Activated CD8-positive, alpha-beta memory T cell treated with anti-CD3 and anti-CD28 coated beads for 48 hours (primary cell): ENCODE results near the gene DIAPH2.
"Not testable (repeated sequence)": the region's sequence is repeated elsewhere in the genome, so short reads cannot be mapped to it uniquely, and the experiment has no call there.

ENCODE experiments used
- DNase-seq, 3 experiments: peaks; one replicate each; pipeline ENCODE4 v3.0.0-alpha.2; 2020; ENCODE audit warnings: low read depth in 2 of 3, low spot score in 2 of 3

Gene DIAPH2

DNA sequence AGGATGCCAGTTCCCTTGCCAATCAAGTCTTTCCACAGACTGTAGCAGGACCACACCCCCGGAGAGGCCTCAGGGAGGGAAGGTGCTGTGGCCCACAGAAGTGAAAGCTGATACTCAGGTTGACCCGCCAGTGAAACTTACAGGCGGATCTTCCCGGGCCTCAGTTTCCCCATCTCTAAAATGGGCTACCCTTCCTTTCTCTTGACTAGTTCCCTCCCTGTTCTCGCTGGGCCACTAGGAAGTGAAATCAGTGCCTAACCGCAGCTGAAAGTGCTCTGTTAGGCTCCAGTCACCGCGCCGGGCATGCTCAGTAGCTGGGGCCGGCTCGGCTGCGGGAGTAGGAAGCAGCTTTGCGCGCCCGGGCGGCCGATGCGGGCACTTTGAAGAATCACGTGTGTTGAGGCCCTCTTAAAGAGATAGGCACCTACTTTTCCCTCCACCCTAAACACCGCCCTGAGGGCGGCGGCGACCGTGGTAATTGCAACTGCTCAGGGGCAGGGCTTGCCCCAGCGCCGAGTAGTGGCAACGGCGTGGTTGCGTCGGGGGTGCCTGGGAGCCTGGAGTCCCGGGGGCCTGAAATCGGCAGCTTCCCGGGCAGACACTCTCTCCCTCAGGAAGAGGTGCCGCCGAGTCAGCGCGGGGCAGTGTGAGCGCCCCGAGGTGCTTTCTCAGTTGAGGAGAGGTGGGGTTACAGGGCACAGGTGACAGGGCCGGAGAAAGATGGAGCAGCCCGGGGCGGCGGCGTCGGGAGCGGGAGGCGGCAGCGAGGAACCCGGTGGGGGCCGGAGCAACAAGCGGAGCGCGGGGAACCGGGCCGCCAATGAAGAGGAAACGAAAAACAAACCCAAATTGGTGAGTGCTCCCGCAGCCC lies at the start of gene DIAPH2:
Gene DIAPH2 (plus strand): TSS at position 504 of the 871 bp plus-strand sequence.
- peak; percentile 32 to 45 (median 38) for DNase-seq

GRCh38 chrX:96650023-96650422 lies 34.6 kb upstream of the DIAPH2 start:
- no peak for DNase-seq

- DNase-seq: no peak
Observed at GRCh38 chrX:96655947-96656623, 28.6 kb upstream of the DIAPH2 start.

DNA sequence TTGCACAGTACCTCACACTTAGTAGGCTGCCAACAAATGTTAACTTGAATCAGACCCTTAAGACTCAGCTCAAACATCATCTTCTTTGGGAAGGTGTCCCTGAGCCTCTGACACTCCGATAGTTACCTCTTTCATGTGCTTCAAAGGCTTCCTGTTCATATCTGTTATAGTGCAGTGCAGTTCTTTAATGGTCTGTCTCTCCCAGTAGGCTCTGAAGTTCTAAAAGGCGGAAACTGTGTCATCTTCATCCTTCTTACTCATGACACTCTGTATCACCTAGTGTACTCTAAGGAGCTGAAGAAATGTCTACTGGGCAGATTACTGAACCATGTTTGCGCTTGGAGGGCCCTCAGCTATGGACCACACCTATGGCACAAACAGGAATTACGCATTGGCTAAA lies 2.1 kb upstream of the DIAPH2 start:
- no peak for DNase-seq

- DNase-seq: no peak
Observed at GRCh38 chrX:96683997-96684338, 674 bp upstream of the DIAPH2 start.

- peak; percentile 5 to 10 (median 8) for DNase-seq
Observed at GRCh38 chrX:96685210-96686099, 813 bp downstream of the DIAPH2 start.

DNA sequence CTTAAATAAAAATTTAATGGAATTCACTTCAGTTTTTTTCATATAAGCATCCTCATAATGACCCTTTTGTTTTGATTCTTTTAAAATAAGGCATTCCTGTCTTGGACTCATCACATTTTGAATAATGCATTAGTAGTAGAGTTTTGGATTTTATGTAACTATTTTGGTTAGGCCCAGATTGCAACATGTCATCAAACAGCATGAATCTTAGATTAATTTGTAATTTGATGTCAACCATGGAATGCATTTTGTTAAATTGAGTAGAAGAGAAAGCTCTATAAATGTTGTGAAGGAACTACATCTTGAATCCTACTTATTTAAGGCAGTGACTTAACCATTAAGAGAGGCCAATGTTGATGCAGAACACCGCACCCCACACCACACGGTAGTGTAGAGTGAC lies 3.1 kb downstream of the DIAPH2 start:
- no peak for DNase-seq

DNA sequence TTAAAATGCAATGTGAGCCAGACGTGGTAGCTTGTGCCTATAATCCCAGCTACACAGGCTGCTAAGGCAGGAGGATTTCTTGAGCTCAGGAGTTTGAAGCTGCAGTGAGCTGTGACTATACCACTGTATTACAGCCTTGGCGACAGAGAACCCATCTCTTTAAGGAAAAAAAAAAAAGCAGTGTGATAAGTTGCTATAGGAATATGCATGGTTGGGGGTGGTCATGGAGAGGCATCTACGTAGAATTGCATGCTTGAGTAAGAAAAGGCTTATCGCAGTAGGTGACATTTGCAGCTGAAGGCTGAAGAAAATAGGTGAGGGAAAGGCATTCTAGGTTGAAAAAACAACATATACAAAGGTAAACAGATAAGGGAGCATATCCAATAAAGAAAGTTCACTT lies 4.1 kb downstream of the DIAPH2 start:
- DNase-seq: no peak

- DNase-seq: no peak
Observed at GRCh38 chrX:96689991-96690390, 5.3 kb downstream of the DIAPH2 start.

GRCh38 chrX:96692454-96692853 lies 7.8 kb downstream of the DIAPH2 start:
- DNase-seq: no peak

DNA sequence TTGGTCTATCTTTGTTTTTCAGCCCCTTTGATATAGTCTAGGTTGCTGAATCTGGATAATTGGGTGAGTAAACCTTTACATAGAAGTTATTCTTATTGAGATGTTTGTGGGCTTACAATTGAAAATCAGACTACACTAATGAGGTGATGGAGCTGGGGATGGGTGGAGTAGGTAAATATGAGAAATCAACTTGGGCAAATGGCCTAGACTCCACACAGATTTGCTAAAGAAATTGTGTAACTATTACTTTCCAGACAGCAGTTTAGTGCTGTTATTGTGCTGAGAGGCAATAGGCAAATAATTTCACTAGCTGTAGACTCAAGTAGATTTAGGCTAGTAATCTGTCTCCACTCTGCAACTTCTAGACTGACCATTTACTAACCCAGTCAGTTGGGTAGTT lies 8.2 kb downstream of the DIAPH2 start:
- DNase-seq: no peak

- no peak for DNase-seq
Observed at GRCh38 chrX:96693407-96693806, 8.8 kb downstream of the DIAPH2 start.

DNA sequence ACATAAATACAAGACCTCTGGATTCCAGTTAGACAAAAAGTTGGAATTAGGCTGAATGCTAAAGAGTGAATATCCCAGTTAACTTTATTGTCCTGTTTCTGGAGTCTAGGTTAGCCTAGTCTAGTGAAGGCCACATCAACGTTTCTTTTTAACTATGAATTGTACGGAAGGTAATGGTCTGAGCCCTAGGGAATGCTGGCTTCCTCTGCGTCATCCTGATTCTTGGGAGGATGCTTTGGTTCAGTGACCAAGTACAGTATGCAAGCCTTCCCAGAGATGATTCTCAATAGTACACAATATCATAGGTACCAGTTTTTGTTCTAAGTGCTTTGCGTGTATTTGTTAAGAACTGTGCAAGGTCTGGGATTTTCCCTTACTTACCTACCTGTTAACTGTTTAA lies 11.8 kb downstream of the DIAPH2 start:
- DNase-seq: no peak

DNA sequence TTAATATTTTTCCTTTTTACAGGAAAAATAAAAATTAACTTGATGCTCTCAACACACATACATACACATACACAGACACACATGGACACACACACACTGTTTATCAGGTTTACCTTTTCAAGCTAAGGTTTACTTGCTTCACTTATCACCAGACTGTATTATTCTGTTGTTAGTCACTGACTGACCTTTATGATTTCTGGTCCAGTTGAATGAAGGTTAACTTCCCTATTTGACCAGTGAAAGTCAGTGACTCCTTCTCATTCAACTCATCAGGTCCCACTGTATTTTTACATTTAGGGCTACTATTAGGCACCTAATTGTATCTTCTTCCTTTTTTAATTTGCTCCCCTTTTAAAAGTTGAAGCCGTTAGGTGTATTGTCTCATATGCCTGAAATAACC lies 16.0 kb downstream of the DIAPH2 start:
- DNase-seq: no peak

GRCh38 chrX:96703379-96703778 lies 18.7 kb downstream of the DIAPH2 start:
- DNase-seq: no peak

GRCh38 chrX:96703816-96704215 lies 19.2 kb downstream of the DIAPH2 start:
- no peak for DNase-seq

GRCh38 chrX:96704629-96705028 lies 20.0 kb downstream of the DIAPH2 start:
- DNase-seq: no peak

DNA sequence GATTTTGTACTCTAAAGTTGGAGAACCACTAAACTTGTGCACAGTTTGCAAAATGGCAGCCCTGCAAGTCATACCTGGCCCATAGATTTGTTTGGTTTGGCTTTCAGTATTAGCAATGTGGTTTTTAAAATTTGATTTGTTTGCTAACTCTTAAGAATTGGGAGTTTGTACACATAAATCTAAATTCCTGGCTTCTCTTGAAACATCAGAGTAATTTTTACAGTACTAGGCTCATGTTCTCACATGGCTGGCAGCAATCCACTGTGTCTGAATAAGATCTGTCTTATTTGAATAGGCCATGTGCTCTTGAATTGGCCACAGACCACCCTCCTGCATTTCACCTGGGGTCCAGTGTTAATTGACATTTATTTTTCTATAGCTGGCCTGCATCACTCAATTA lies 21.3 kb downstream of the DIAPH2 start:
- DNase-seq: no peak

- no peak for DNase-seq
Observed at GRCh38 chrX:96707804-96708203, 23.2 kb downstream of the DIAPH2 start.

- DNase-seq: no peak
Observed at GRCh38 chrX:96710031-96710430, 25.4 kb downstream of the DIAPH2 start.

GRCh38 chrX:96713303-96713702 lies 28.7 kb downstream of the DIAPH2 start:
- DNase-seq: no peak

GRCh38 chrX:96714393-96714792 lies 29.8 kb downstream of the DIAPH2 start:
- DNase-seq: not testable (repeated sequence)
